SU-DHL-6 (cell line): ENCODE measurements around the gene RANBP3.

ENCODE experiments used
- CTCF ChIP-seq: fragments of 200-600 bp; sonication (generic); IDR thresholded peaks from one replicate; pipeline ENCODE4 v1.5.1; 2017; ENCODE audit warnings: antibody characterized with exemption, mild to moderate bottlenecking, low read length, moderate library complexity; ENCODE audit not compliant: insufficient read depth, poor library complexity, severe bottlenecking
- EZH2phosphoT487 ChIP-seq: fragments of 200-600 bp; sonication (generic), shearing (Covaris generic); conservative IDR thresholded peaks from 2 replicates; pipeline ENCODE4 v1.6.1; 2018; ENCODE audit warnings: mild to moderate bottlenecking, antibody characterized with exemption, low read length, moderate library complexity, mixed read lengths

GRCh38 chr19:5964816-5965565 is 12.9 kb downstream of the RANBP3 start:
- no peak for TF ChIP-seq CTCF
- no peak for TF ChIP-seq EZH2phosphoT487
